OCI-LY1 (cell line): ENCODE measurements around the gene FAM228B.
"Not testable (repeated sequence)": the region's sequence is repeated elsewhere in the genome, so short reads cannot be mapped to it uniquely, and the experiment has no call there.

Source experiments
- H2AFZ ChIP-seq: fragments of 200-600 bp; sonication (generic), shearing (Covaris generic); 2 replicates; pipeline ENCODE4 v1.6.0; 2014; ENCODE audit warnings: antibody characterized with exemption, mild to moderate bottlenecking, low read length
- H3F3A ChIP-seq: fragments of 200-600 bp; sonication (generic), shearing (Covaris generic); 2 replicates; pipeline ENCODE4 v1.6.0; 2014; ENCODE audit warnings: mild to moderate bottlenecking, antibody characterized with exemption, low read length, moderate library complexity; ENCODE audit not compliant: insufficient read depth
- H3K27ac ChIP-seq: fragments of 200-600 bp; sonication (generic); 2 replicates; pipeline ENCODE4 v1.5.1; 2014; ENCODE audit warnings: low read length, mixed run types, mild to moderate bottlenecking, low read depth; ENCODE audit not compliant: poor library complexity, severe bottlenecking
- H3K27me3 ChIP-seq: fragments of 200-600 bp; sonication (generic); 2 replicates; pipeline ENCODE4 v1.6.0; 2014; ENCODE audit warnings: antibody characterized with exemption, mild to moderate bottlenecking, low read length, moderate library complexity; ENCODE audit not compliant: insufficient read depth
- H3K36me3 ChIP-seq: fragments of 200-600 bp; sonication (generic); 2 replicates; pipeline ENCODE4 v1.6.1; 2014; ENCODE audit warnings: mild to moderate bottlenecking, antibody characterized with exemption, low read length, moderate library complexity, mixed read lengths; ENCODE audit not compliant: insufficient read depth
- H3K4me1 ChIP-seq: fragments of 200-600 bp; sonication (generic); 2 replicates; pipeline ENCODE4 v1.5.1; 2014; ENCODE audit warnings: mild to moderate bottlenecking, low read length, moderate library complexity; ENCODE audit not compliant: insufficient read depth, severe bottlenecking
- H3K4me2 ChIP-seq: fragments of 200-600 bp; sonication (generic), shearing (Covaris generic); 2 replicates; pipeline ENCODE4 v1.6.1; 2014; ENCODE audit warnings: low read length
- H3K4me3 ChIP-seq: fragments of 200-600 bp; sonication (generic); 2 replicates; pipeline ENCODE4 v1.5.1; 2014; ENCODE audit warnings: low read length, low read depth, mild to moderate bottlenecking, mixed read lengths; ENCODE audit not compliant: poor library complexity, severe bottlenecking
- H3K79me2 ChIP-seq: fragments of 200-600 bp; shearing (Covaris generic); 2 replicates; pipeline ENCODE4 v1.6.1; 2016; ENCODE audit warnings: mixed run types, low read length, mixed read lengths; ENCODE audit not compliant: insufficient read depth
- H3K9ac ChIP-seq: fragments of 200-600 bp; sonication (generic), shearing (Covaris generic); 2 replicates; pipeline ENCODE4 v1.6.1; 2014; ENCODE audit warnings: mild to moderate bottlenecking, low read length, mixed read lengths
- H3K9me2 ChIP-seq: fragments of 200-600 bp; sonication (generic), shearing (Covaris generic); 2 replicates; pipeline ENCODE4 v1.6.1; 2014; ENCODE audit warnings: low read depth, mild to moderate bottlenecking, low read length, mixed read lengths
- H3K9me3 ChIP-seq: fragments of 200-600 bp; shearing (Covaris generic); 2 replicates; pipeline ENCODE4 v1.6.1; 2014; ENCODE audit warnings: low read length, mixed read lengths
- H4K20me1 ChIP-seq: fragments of 200-600 bp; sonication (generic), shearing (Covaris generic); 2 replicates; pipeline ENCODE4 v1.6.0; 2016; ENCODE audit warnings: mild to moderate bottlenecking, low read length; ENCODE audit not compliant: insufficient read depth
- CTCF ChIP-seq: fragments of 200-600 bp; sonication (generic), shearing (Covaris generic); IDR thresholded peaks from 2 replicates; pipeline ENCODE4 v1.5.1; 2017; ENCODE audit warnings: mild to moderate bottlenecking, antibody characterized with exemption, low read length, moderate library complexity, mixed read lengths
- EZH2 ChIP-seq: fragments of 200-600 bp; sonication (generic), shearing (Covaris generic); IDR thresholded peaks from 2 replicates; pipeline ENCODE4 v1.8.0; 2017; ENCODE audit warnings: borderline replicate concordance, mixed run types, mild to moderate bottlenecking, antibody characterized with exemption, low read length, moderate library complexity, mixed read lengths

FAM228B gene

GRCh38 chr2:24086241-24086640 is 37.0 kb upstream of the FAM228B start:
- Histone ChIP-seq H3K4me2 (no peak overlapping the region), H3K9me2 (no peaks in the 10 kb centered on the region), H3K4me1 (peaks cover 18% of the 10 kb centered on the region), H3K79me2 (no peaks in the 10 kb centered on the region), H3K9ac (no peak overlapping the region), H3K9me3 (no peaks in the 10 kb centered on the region), H3K27ac (no peak overlapping the region), H3F3A (no peaks in the 10 kb centered on the region), H4K20me1 (no peaks in the 10 kb centered on the region), H3K36me3 (no peaks in the 10 kb centered on the region), H3K27me3 (no peaks in the 10 kb centered on the region), H2AFZ (no peak overlapping the region), H3K4me3 (no peak overlapping the region)
- TF ChIP-seq EZH2 (no peak), CTCF (no peak)

DNA sequence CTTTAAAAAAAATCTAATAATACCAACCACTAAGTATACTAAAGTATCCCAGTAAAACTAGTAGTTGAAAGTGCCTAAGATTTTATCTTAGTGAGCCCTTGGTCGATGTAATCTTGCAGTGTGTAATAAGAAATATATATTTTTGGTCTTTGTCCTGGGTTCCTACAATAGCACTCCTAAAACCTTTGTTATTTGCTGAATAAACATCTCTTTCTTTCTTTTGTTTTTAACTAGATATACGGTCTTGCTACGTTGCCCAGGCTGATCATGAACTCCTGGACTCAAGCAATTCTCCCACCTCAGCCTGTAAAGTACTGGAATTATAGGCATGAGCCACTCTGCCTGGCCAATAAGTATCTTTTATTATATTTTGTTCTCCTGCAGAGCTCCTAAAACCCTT is 36.2 kb upstream of the FAM228B start:
- TF ChIP-seq CTCF: no peak
- no peak for TF ChIP-seq EZH2
- no peaks in the 10 kb centered on the region for H3K36me3 ChIP-seq
- no peaks in the 10 kb centered on the region for H3K79me2 ChIP-seq
- H3K9me2 ChIP-seq: no peaks in the 10 kb centered on the region
- no peaks in the 10 kb centered on the region for H3K27me3 ChIP-seq
- no peak overlapping the region for H3K4me2 ChIP-seq
- H3K27ac ChIP-seq: no peak overlapping the region
- no peak overlapping the region for H2AFZ ChIP-seq
- H3F3A ChIP-seq: no peaks in the 10 kb centered on the region
- no peak overlapping the region for H3K4me3 ChIP-seq
- H3K9ac ChIP-seq: no peak overlapping the region
- H4K20me1 ChIP-seq: no peaks in the 10 kb centered on the region
- peaks cover 18% of the 10 kb centered on the region for H3K4me1 ChIP-seq
- no peaks in the 10 kb centered on the region for H3K9me3 ChIP-seq

GRCh38 chr2:24088821-24089359 is 34.4 kb upstream of the FAM228B start:
- H3K9me2 ChIP-seq: no peaks in the 10 kb centered on the region
- no peak overlapping the region for H3K4me3 ChIP-seq
- H3K27me3 ChIP-seq: no peaks in the 10 kb centered on the region
- H3K4me1 ChIP-seq: peaks cover 7% of the 10 kb centered on the region
- no peak overlapping the region for H3K27ac ChIP-seq
- H3K4me2 ChIP-seq: no peak overlapping the region
- no peak overlapping the region for H3K9ac ChIP-seq
- H3F3A ChIP-seq: no peaks in the 10 kb centered on the region
- no peaks in the 10 kb centered on the region for H3K9me3 ChIP-seq
- H2AFZ ChIP-seq: no peak overlapping the region
- TF ChIP-seq CTCF (no peak), EZH2 (no peak)
- no peaks in the 10 kb centered on the region for H3K36me3 ChIP-seq
- no peaks in the 10 kb centered on the region for H4K20me1 ChIP-seq
- no peaks in the 10 kb centered on the region for H3K79me2 ChIP-seq

DNA sequence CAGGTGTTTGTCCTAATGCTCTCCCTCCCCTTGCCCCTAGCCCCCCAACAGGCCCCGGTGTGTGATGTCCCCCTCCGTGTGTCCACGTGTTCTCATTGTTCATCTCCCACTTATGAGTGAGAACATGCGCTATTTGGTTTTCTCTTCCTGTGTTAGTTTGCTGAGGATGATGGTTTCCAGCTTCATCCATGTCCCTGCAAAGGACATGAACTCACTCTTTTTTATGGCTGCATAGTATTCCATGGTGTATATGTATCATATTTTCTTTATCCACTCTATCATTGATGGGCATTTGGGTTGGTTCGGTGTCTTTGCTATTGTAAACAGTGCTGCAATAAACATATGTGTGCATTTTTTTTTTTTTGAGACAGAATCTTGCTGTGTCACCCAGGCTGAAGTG is 30.0 kb upstream of the FAM228B start:
- not testable (repeated sequence) for H3F3A ChIP-seq, H3K4me2 ChIP-seq, H3K9me3 ChIP-seq, H3K36me3 ChIP-seq, H3K9ac ChIP-seq, H3K27ac ChIP-seq, H3K4me3 ChIP-seq, H4K20me1 ChIP-seq, H3K27me3 ChIP-seq, H3K4me1 ChIP-seq, H3K9me2 ChIP-seq, H2AFZ ChIP-seq, H3K79me2 ChIP-seq

DNA sequence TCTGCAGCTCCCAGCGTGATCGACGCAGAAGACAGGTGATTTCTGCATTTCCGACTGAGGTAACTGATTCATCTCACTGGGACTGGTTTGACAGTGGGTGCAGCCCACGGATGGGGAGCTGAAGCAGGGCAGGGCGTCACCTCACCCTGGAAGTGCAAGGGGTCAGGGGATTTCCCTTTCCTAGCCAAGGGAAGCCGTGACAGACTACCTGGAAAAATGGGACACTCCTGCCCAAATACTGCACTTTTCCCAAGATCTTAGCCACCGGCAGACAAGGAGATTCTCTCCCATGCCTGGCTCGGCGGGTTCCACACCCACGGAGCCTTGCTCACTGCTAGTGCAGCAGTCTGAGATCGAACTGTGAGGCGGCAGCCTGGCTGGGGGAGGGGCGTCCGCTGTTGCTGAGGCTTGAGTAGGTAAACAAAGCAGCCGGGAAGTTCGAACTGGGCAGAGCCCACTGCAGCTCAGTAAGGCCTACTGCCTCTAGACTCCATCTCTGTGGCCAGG is 28.0 kb upstream of the FAM228B start:
- not testable (repeated sequence) for H3K4me2 ChIP-seq, H3K4me3 ChIP-seq, H3F3A ChIP-seq, H4K20me1 ChIP-seq, H3K9me2 ChIP-seq, H3K27ac ChIP-seq, H2AFZ ChIP-seq, H3K36me3 ChIP-seq, H3K27me3 ChIP-seq, H3K9ac ChIP-seq, H3K9me3 ChIP-seq, H3K79me2 ChIP-seq, H3K4me1 ChIP-seq
